Endodermal cell (in vitro differentiated cells): ENCODE measurements around the gene PRDM16. TPM values are rescaled to one million over a fixed set of nuclear protein-coding genes. Genes with fewer than 3 reads are reported as not detected.

Experiments
- DNase-seq: peaks from one replicate; pipeline ENCODE4 v3.0.0-alpha.2; 2017
- H3K27ac ChIP-seq: 2 replicates; pipeline ENCODE4 v1.5.1; 2013; ENCODE audit warnings: mild to moderate bottlenecking, low read depth, low read length, moderate library complexity
- H3K27me3 ChIP-seq: 2 replicates; pipeline ENCODE4 v1.6.1; 2013; ENCODE audit warnings: mild to moderate bottlenecking, low read length, moderate library complexity; ENCODE audit not compliant: insufficient read depth, control insufficient read depth, poor library complexity, severe bottlenecking
- H3K36me3 ChIP-seq: 2 replicates; pipeline ENCODE4 v1.7.0; 2013; ENCODE audit warnings: mild to moderate bottlenecking, low read length, moderate library complexity; ENCODE audit not compliant: control insufficient read depth, insufficient read depth
- H3K4me1 ChIP-seq: one replicate; pipeline ENCODE4 v1.7.0; 2013; ENCODE audit warnings: low read length; ENCODE audit not compliant: control insufficient read depth, insufficient read depth
- H3K4me3 ChIP-seq: 2 replicates; pipeline ENCODE4 v1.5.1; 2013; ENCODE audit warnings: mild to moderate bottlenecking, low read length, moderate library complexity
- H3K9ac ChIP-seq: 2 replicates; pipeline ENCODE4 v1.6.1; 2013; ENCODE audit warnings: mild to moderate bottlenecking, low read length, moderate library complexity; ENCODE audit not compliant: poor library complexity, severe bottlenecking; ENCODE audit errors: extremely low read depth
- H3K9me3 ChIP-seq: 2 replicates; pipeline ENCODE4 v1.6.1; 2013; ENCODE audit warnings: mild to moderate bottlenecking, low read length, moderate library complexity; ENCODE audit not compliant: control insufficient read depth
- H3K27ac Mint-ChIP-seq: 2 replicates; pipeline ENCODE4 v1.8.0; 2020; ENCODE audit warnings: mixed read lengths
- H3K27me3 Mint-ChIP-seq: 2 replicates; pipeline ENCODE4 v1.8.0; 2021; ENCODE audit warnings: mild to moderate bottlenecking, mixed read lengths; ENCODE audit not compliant: insufficient read depth
- H3K36me3 Mint-ChIP-seq: 2 replicates; pipeline ENCODE4 v1.8.0; 2020; ENCODE audit warnings: low read depth, mixed read lengths
- H3K4me1 Mint-ChIP-seq: 2 replicates; pipeline ENCODE4 v1.8.0; 2020; ENCODE audit warnings: mixed read lengths
- H3K4me3 Mint-ChIP-seq: 2 replicates; pipeline ENCODE4 v1.8.0; 2020; ENCODE audit warnings: mild to moderate bottlenecking, moderate library complexity, mixed read lengths
- H3K9me3 Mint-ChIP-seq: 2 replicates; pipeline ENCODE4 v1.8.0; 2020; ENCODE audit warnings: mild to moderate bottlenecking, mixed read lengths
- CTCF ChIP-seq: fragments of 200-600 bp; sonication (generic); conservative IDR thresholded peaks from 2 replicates; pipeline ENCODE4 v1.5.0; 2021; ENCODE audit warnings: antibody characterized with exemption, mild to moderate bottlenecking
- WGBS, 2 experiments: methylation state at CpG; one replicate each; pipeline versions ENCODE4 v1.1.5 to v1.1.7; 2013; ENCODE audit warnings: missing lambda C conversion rate in 2 of 2, mixed read lengths in 1 of 2; ENCODE audit not compliant: insufficient coverage in 1 of 2, insufficient read length in 1 of 2; 5-methylcytosine and 5-hydroxymethylcytosine counted together
- total RNA-seq, 2 donors: library from RNA; stranded (reverse); fragmentation: NEBNext Ultra II Directional in 1 of 2; extraction: Animal tissue kit (Norgen Biotek cat#: 25700) in 1 of 2; gene quantifications; 2 replicates in 1 of 2; 3 replicates in 1 of 2; pipeline ENCODE4 v1.2.1, GENCODE V29; 2021

The PRDM16 gene
- total RNA-seq, 2 donors from 2014 or later = 2.1 to 4.0 TPM

- Mint-ChIP-seq H3K4me1 (no peaks in the 10 kb centered on the region), H3K27me3 (peaks cover 67% of the 10 kb centered on the region), H3K9me3 (peaks cover 10% of the 10 kb centered on the region), H3K27ac (no peak overlapping the region), H3K4me3 (no peak overlapping the region), H3K36me3 (no peaks in the 10 kb centered on the region)
- Histone ChIP-seq H3K36me3 (no peaks in the 10 kb centered on the region), H3K27ac (no peak overlapping the region), H3K9ac (no peak overlapping the region), H3K27me3 (peaks cover 68% of the 10 kb centered on the region), H3K4me3 (no peak overlapping the region), H3K4me1 (no peaks in the 10 kb centered on the region), H3K9me3 (no peaks in the 10 kb centered on the region)
- no peak for TF ChIP-seq CTCF
- no peak for DNase-seq
- 73 to 80% methylated on average over 10 of the region's 10 CpGs for WGBS, 2 experiments
Observed at GRCh38 chr1:3058263-3059030, 10.6 kb upstream of the PRDM16 start.

GRCh38 chr1:3060127-3060526 lies 8.9 kb upstream of the PRDM16 start:
- H3K4me3 ChIP-seq = no peak overlapping the region
- Mint-ChIP-seq H3K4me1 (no peaks in the 10 kb centered on the region), H3K9me3 (no peaks in the 10 kb centered on the region), H3K4me3 (no peak overlapping the region), H3K27me3 (peaks cover 77% of the 10 kb centered on the region), H3K36me3 (no peaks in the 10 kb centered on the region), H3K27ac (no peak overlapping the region)
- WGBS, 2 experiments = 67 to 75% methylated on average over 7 to 9 of the region's 9 CpGs
- H3K9me3 ChIP-seq = no peaks in the 10 kb centered on the region
- H3K4me1 ChIP-seq = no peaks in the 10 kb centered on the region
- peaks cover 85% of the 10 kb centered on the region for H3K27me3 ChIP-seq
- H3K9ac ChIP-seq = no peak overlapping the region
- H3K27ac ChIP-seq = no peak overlapping the region
- no peaks in the 10 kb centered on the region for H3K36me3 ChIP-seq
- TF ChIP-seq CTCF = peak; percentile 17
- DNase-seq = no peak

- Histone ChIP-seq H3K4me1 (no peaks in the 10 kb centered on the region), H3K36me3 (no peaks in the 10 kb centered on the region), H3K4me3 (no peak overlapping the region), H3K27me3 (peaks cover 92% of the 10 kb centered on the region), H3K27ac (no peak overlapping the region), H3K9me3 (no peaks in the 10 kb centered on the region), H3K9ac (no peak overlapping the region)
- Mint-ChIP-seq H3K27ac (no peak overlapping the region), H3K4me3 (no peak overlapping the region), H3K36me3 (no peaks in the 10 kb centered on the region), H3K9me3 (no peaks in the 10 kb centered on the region), H3K4me1 (no peaks in the 10 kb centered on the region), H3K27me3 (peaks cover 84% of the 10 kb centered on the region)
- TF ChIP-seq CTCF = no peak
- WGBS, 2 experiments = 67 to 75% methylated on average over 3 to 15 of the region's 15 CpGs
- DNase-seq = no peak
Observed at GRCh38 chr1:3060601-3061551, 8.1 kb upstream of the PRDM16 start.
